HepG2 (cell line): ENCODE results near the gene PPFIA4. TPM values are rescaled to one million over a fixed set of nuclear protein-coding genes. Genes with fewer than 3 reads are reported as not detected.

ENCODE experiments used
- ATAC-seq: fragments of 200-7000 bp; cut with Tn5 transposase; 3 replicates; pipeline ENCODE4 v1.9.1; 2020; ENCODE audit warnings: mild to moderate bottlenecking, moderate library complexity
- BruUV-seq: library from RNA; stranded (reverse); fragments of 400-500 nt; replicated peaks from 2 replicates; lab custom pipeline; 2021; lab: Mats Ljungman, UMichigan
- CTCF ChIA-PET: fragments of 300-600 bp; formaldehyde crosslinking; extraction: SDS; loops from one replicate; lab custom pipeline; 2021; ENCODE audit warnings: low total read pairs, inconsistent platforms, low intra/inter-chr PET ratio; lab: Yijun Ruan, JAX
- POLR2A ChIA-PET: fragments of 350-600 bp; sonication (Branson Sonifier 250); formaldehyde crosslinking; loops from one replicate; lab custom pipeline; 2020; ENCODE audit warnings: antibody characterized with exemption, inconsistent platforms; lab: Yijun Ruan, JAX
- DNase-seq: peaks from one replicate; pipeline ENCODE4 v3.0.0-alpha.2; 2015; ENCODE audit warnings: low spot score
- FAIRE-seq: peaks from 3 replicates; lab custom pipeline; 2011; peaks lifted over from hg19 to GRCh38; lab: Jason Lieb, UNC
- H2AFZ ChIP-seq: one replicate; pipeline ENCODE4 v1.6.1; 2011; ENCODE audit warnings: low read length, inconsistent platforms
- H3K27ac ChIP-seq: fragments of 300-600 bp; 3 replicates; pipeline ENCODE4 v1.8.0; 2011; ENCODE audit warnings: mixed run types, mild to moderate bottlenecking, mixed read lengths, low read length, inconsistent platforms; ENCODE audit not compliant: insufficient read depth; ENCODE audit errors: extremely low read length
- H3K27me3 ChIP-seq, 2 experiments: fragments of 200-600 bp in 1 of 2; 2 replicates in 1 of 2; 3 replicates in 1 of 2; pipeline versions ENCODE4 v1.6.0 to v1.8.0; 2011; ENCODE audit warnings: low read length in 2 of 2, mild to moderate bottlenecking in 2 of 2, moderate library complexity in 2 of 2, inconsistent platforms in 1 of 2; ENCODE audit not compliant: insufficient read depth in 2 of 2, control insufficient read depth in 1 of 2
- H3K36me3 ChIP-seq, 2 experiments: fragments of 200-600 bp in 1 of 2; replicated peaks in 1 of 2; 2 replicates in 1 of 2; 3 replicates in 1 of 2; pipeline versions ENCODE4 v1.5.1 to v1.8.0; 2011; ENCODE audit warnings: low read length in 2 of 2, inconsistent platforms in 1 of 2; ENCODE audit not compliant: insufficient read depth in 2 of 2, control insufficient read depth in 1 of 2
- H3K4me1 ChIP-seq: 2 replicates; pipeline ENCODE4 v1.5.1; 2012; ENCODE audit warnings: low read length, inconsistent platforms; ENCODE audit not compliant: insufficient read depth
- H3K4me2 ChIP-seq: 2 replicates; pipeline ENCODE4 v1.6.0; 2011; ENCODE audit warnings: low read depth, low read length, inconsistent platforms
- H3K4me3 ChIP-seq, 3 experiments: fragments of 200-600 bp in 1 of 3; sonication (generic), shearing (Covaris generic) in 1 of 3; replicated peaks in 1 of 3; 2 replicates each; pipeline ENCODE4 v1.5.1; 2011 to 2016; ENCODE audit warnings: low read length in 3 of 3, inconsistent platforms in 2 of 3, low read depth in 2 of 3, mild to moderate bottlenecking in 2 of 3, control low read depth in 1 of 3, mixed read lengths in 1 of 3; ENCODE audit not compliant: insufficient read depth in 1 of 3
- H3K79me2 ChIP-seq: one replicate; pipeline ENCODE4 v1.6.1; 2011; ENCODE audit warnings: low read length, inconsistent platforms; ENCODE audit not compliant: insufficient read depth
- H3K9ac ChIP-seq: 2 replicates; pipeline ENCODE4 v1.6.0; 2011; ENCODE audit warnings: mild to moderate bottlenecking, low read depth, low read length, inconsistent platforms; ENCODE audit not compliant: insufficient read depth
- H3K9me3 ChIP-seq: 2 replicates; pipeline ENCODE4 v1.5.1; 2012; ENCODE audit warnings: mild to moderate bottlenecking, low read length
- H4K20me1 ChIP-seq: 2 replicates; pipeline ENCODE4 v1.6.0; 2011; ENCODE audit warnings: inconsistent platforms, mild to moderate bottlenecking, low read length, moderate library complexity; ENCODE audit not compliant: insufficient read depth
- ASH2L ChIP-seq: fragments of 300-600, 200-600 bp; sonication (generic); IDR thresholded peaks from 2 replicates; pipeline ENCODE4 v1.7.0; 2017; ENCODE audit warnings: low read depth, mild to moderate bottlenecking, moderate library complexity, mixed read lengths, low read length; ENCODE audit not compliant: insufficient read length
- ELK4 ChIP-seq: sonication (generic); formaldehyde crosslinking; IDR thresholded peaks from 2 replicates; pipeline ENCODE4 v1.9.0; 2021; ENCODE audit warnings: missing genetic modification reagents, borderline replicate concordance
- GABPB1 ChIP-seq: IDR thresholded peaks from 2 replicates; pipeline ENCODE4 v1.6.1; 2016; ENCODE audit warnings: mild to moderate bottlenecking, missing genetic modification reagents, moderate library complexity, missing compliant biosample characterization
- HNRNPH1 ChIP-seq: fragments of 200-400 bp; formaldehyde crosslinking; optimal IDR thresholded peaks from 2 replicates; pipeline ENCODE3; 2017; ENCODE audit warnings: mild to moderate bottlenecking, low read depth, low read length
- KLF16 ChIP-seq, 2 experiments: sonication (generic) in 1 of 2; formaldehyde crosslinking in 1 of 2; IDR thresholded peaks; 2 replicates each; pipeline versions ENCODE4 v1.6.1 to v1.8.0; 2016 to 2023; ENCODE audit warnings: missing genetic modification reagents in 2 of 2, missing compliant biosample characterization in 1 of 2
- U2AF1 ChIP-seq: fragments of 200-400 bp; formaldehyde crosslinking; optimal IDR thresholded peaks from 2 replicates; pipeline ENCODE3; 2017; ENCODE audit warnings: mild to moderate bottlenecking, low read depth, low read length
- ZMYM2 ChIP-seq: sonication (generic); formaldehyde crosslinking; IDR thresholded peaks from 2 replicates; pipeline ENCODE4 v1.8.0; 2022; ENCODE audit warnings: mild to moderate bottlenecking, missing genetic modification reagents
- WGBS: methylation state at CpG from one replicate; pipeline ENCODE4 v1.1.6; 2017; ENCODE audit warnings: low lambda C conversion rate; 5-methylcytosine and 5-hydroxymethylcytosine counted together
- in situ Hi-C: cut with HindIII; loops from 2 replicates; pipeline ENCODE4 v1.10.0; 2017; ENCODE audit warnings: low pct_unique_long_range_greater_than_20kb; ENCODE audit not compliant: extremely low pct_ligation_motif_present
- intact Hi-C: fragments of 100-400 bp; cut with micrococcal nuclease; formaldehyde crosslinking; loops from one replicate; pipeline ENCODE4 v1.10.0; 2022; ENCODE audit not compliant: unreplicated experiment
- polyA plus RNA-seq, 8 experiments: library from polyadenylated mRNA; depleted of rRNA in 3 of 8; stranded (reverse) in 7 of 8; unstranded in 1 of 8; fragments of >200 nt; fragmentation: Illumina TruSeq in 4 of 8; extraction: Trizol in 4 of 8; gene quantifications; 2 replicates each; pipeline versions ENCODE4 v1.2.1 to v1.2.3, GENCODE V29; 2011 to 2016; ENCODE audit warnings: low read depth in 4 of 8, missing spikeins in 1 of 8, mixed read lengths in 1 of 8; ENCODE audit not compliant: insufficient read depth in 1 of 8
- total RNA-seq, 5 experiments: library from RNA; depleted of rRNA; stranded (reverse); fragments of >200 nt; fragmentation: Illumina TruSeq; extraction: Trizol; gene quantifications; 2 replicates each; pipeline ENCODE4 v1.2.3, GENCODE V29; 2016; ENCODE audit warnings: low read depth in 1 of 5
- TF ChIP-seq, protein P1 (sequence below): sonication (generic); formaldehyde crosslinking; IDR thresholded peaks from 2 replicates; pipeline ENCODE4 v1.4.0; 2020; ENCODE audit warnings: missing genetic modification reagents

PPFIA4 gene
- total and polyA plus RNA-seq, 2 of the 13 experiments (the other 11 are each of a cell fraction or from before 2014, with no cell fraction given): 6.4 TPM; not detected in 1

GRCh38 chr1:202989879-202990278, 36.4 kb upstream of the PPFIA4 start:
- in situ Hi-C loops (no loop called here), intact Hi-C loops (no loop called here)
- no peak for DNase-seq
- Histone ChIP-seq H3K27ac (no peak overlapping the region), H3K4me1 (peaks cover 19% of the 10 kb centered on the region), H3K27me3 (peaks cover 0 to 17% of the 10 kb centered on the region in 2 experiments; a peak in 4 of 5 replicates), H3K36me3 (no peaks in the 10 kb centered on the region), H3K4me2 (no peak overlapping the region)
- BruUV-seq: no TSS peak
- POLR2A ChIA-PET: no interaction called here
- 48% methylated on average over 2 of the region's 2 CpGs for WGBS
- TF ChIP-seq ZMYM2 (no peak), ASH2L (no peak), ELK4 (CRISPR knock-in tag) (no peak), HNRNPH1 (no peak), U2AF1 (no peak), KLF16 (CRISPR knock-in tag; IDR thresholded peaks at IDR 0.05) (no peak), GABPB1 (CRISPR knock-in tag) (no peak)
- TF ChIP-seq, protein P1, sequence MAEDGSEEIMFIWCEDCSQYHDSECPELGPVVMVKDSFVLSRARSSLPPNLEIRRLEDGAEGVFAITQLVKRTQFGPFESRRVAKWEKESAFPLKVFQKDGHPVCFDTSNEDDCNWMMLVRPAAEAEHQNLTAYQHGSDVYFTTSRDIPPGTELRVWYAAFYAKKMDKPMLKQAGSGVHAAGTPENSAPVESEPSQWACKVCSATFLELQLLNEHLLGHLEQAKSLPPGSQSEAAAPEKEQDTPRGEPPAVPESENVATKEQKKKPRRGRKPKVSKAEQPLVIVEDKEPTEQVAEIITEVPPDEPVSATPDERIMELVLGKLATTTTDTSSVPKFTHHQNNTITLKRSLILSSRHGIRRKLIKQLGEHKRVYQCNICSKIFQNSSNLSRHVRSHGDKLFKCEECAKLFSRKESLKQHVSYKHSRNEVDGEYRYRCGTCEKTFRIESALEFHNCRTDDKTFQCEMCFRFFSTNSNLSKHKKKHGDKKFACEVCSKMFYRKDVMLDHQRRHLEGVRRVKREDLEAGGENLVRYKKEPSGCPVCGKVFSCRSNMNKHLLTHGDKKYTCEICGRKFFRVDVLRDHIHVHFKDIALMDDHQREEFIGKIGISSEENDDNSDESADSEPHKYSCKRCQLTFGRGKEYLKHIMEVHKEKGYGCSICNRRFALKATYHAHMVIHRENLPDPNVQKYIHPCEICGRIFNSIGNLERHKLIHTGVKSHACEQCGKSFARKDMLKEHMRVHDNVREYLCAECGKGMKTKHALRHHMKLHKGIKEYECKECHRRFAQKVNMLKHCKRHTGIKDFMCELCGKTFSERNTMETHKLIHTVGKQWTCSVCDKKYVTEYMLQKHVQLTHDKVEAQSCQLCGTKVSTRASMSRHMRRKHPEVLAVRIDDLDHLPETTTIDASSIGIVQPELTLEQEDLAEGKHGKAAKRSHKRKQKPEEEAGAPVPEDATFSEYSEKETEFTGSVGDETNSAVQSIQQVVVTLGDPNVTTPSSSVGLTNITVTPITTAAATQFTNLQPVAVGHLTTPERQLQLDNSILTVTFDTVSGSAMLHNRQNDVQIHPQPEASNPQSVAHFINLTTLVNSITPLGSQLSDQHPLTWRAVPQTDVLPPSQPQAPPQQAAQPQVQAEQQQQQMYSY (CRISPR knock-in tag): no peak
- TF ChIP-seq, all 625 proteins: peak for 0
- no peak overlapping the region for H2AFZ ChIP-seq
- FAIRE-seq: no peak
- H4K20me1 ChIP-seq: no peaks in the 10 kb centered on the region
- no peak overlapping the region for H3K9ac ChIP-seq
- ATAC-seq: no peak
- CTCF ChIA-PET: no interaction called here
- no peaks in the 10 kb centered on the region for H3K79me2 ChIP-seq
- no peaks in the 10 kb centered on the region for H3K9me3 ChIP-seq
- no peak overlapping the region for H3K4me3 ChIP-seq
